HepG2 (cell line): Measurements from ENCODE around the gene MFAP1. TPM values are rescaled to one million over a fixed set of nuclear protein-coding genes. Genes with fewer than 3 reads are reported as not detected.

Experiments
- HMGXB3 ChIP-seq: sonication (generic); formaldehyde crosslinking; IDR thresholded peaks from 2 replicates; pipeline ENCODE4 v1.4.0; 2020; ENCODE audit warnings: missing genetic modification reagents, borderline replicate concordance
- JUND ChIP-seq: sonication (generic); formaldehyde crosslinking; IDR thresholded peaks from 2 replicates; pipeline ENCODE4 v1.8.0; 2022; ENCODE audit warnings: mild to moderate bottlenecking, missing genetic modification reagents
- MED8 ChIP-seq: sonication (generic); formaldehyde crosslinking; IDR thresholded peaks from 2 replicates; pipeline ENCODE4 v1.8.1; 2023; ENCODE audit warnings: mild to moderate bottlenecking, missing genetic modification reagents; ENCODE audit not compliant: insufficient replicate concordance
- MLLT10 ChIP-seq: sonication (generic); formaldehyde crosslinking; IDR thresholded peaks from 2 replicates; pipeline ENCODE4 v1.4.0; 2020; ENCODE audit warnings: missing genetic modification reagents
- PPARG ChIP-seq: conservative IDR thresholded peaks from 2 replicates; pipeline ENCODE4 v1.6.1; 2016; ENCODE audit warnings: missing biosample characterization, missing genetic modification reagents
- SNAPC4 ChIP-seq: sonication (generic); formaldehyde crosslinking; IDR thresholded peaks from 2 replicates; pipeline ENCODE4 v1.4.0; 2020; ENCODE audit warnings: mild to moderate bottlenecking, missing genetic modification reagents
- TEAD3 ChIP-seq: optimal IDR thresholded peaks from 2 replicates; pipeline ENCODE3; 2016; ENCODE audit warnings: borderline replicate concordance
- ZC3H13 ChIP-seq: sonication (generic); formaldehyde crosslinking; IDR thresholded peaks from 2 replicates; pipeline ENCODE4 v1.8.1; 2023; ENCODE audit warnings: mild to moderate bottlenecking, missing genetic modification reagents, moderate library complexity
- ZFAT ChIP-seq: sonication (generic); formaldehyde crosslinking; conservative IDR thresholded peaks from 2 replicates; pipeline ENCODE4 v1.8.1; 2023; ENCODE audit warnings: missing genetic modification reagents, inconsistent platforms
- ZGPAT ChIP-seq: IDR thresholded peaks from 2 replicates; pipeline ENCODE4 v1.6.1; 2016; ENCODE audit warnings: mild to moderate bottlenecking
- ZNF230 ChIP-seq: sonication (generic); formaldehyde crosslinking; IDR thresholded peaks from 2 replicates; pipeline ENCODE4 v1.4.0; 2020; ENCODE audit warnings: mild to moderate bottlenecking, missing genetic modification reagents
- ZNF576 ChIP-seq: sonication (generic); formaldehyde crosslinking; IDR thresholded peaks from 2 replicates; pipeline ENCODE4 v1.4.0; 2020; ENCODE audit warnings: mild to moderate bottlenecking, missing genetic modification reagents
- ZNF605 ChIP-seq: sonication (generic); formaldehyde crosslinking; IDR thresholded peaks from 2 replicates; pipeline ENCODE4 v1.8.0; 2022; ENCODE audit warnings: mild to moderate bottlenecking, missing genetic modification reagents
- ZNF678 ChIP-seq: sonication (generic); formaldehyde crosslinking; IDR thresholded peaks from 2 replicates; pipeline ENCODE4 v1.4.0; 2020; ENCODE audit warnings: mild to moderate bottlenecking, missing genetic modification reagents
- ZNF737 ChIP-seq: sonication (generic); formaldehyde crosslinking; IDR thresholded peaks from 2 replicates; pipeline ENCODE4 v1.5.0; 2020; ENCODE audit warnings: missing genetic modification reagents, mild to moderate bottlenecking, borderline replicate concordance
- polyA plus RNA-seq, 8 experiments: library from polyadenylated mRNA; depleted of rRNA in 3 of 8; stranded (reverse) in 7 of 8; unstranded in 1 of 8; fragments of >200 nt; fragmentation: Illumina TruSeq in 4 of 8; extraction: Trizol in 4 of 8; gene quantifications; 2 replicates each; pipeline versions ENCODE4 v1.2.1 to v1.2.3, GENCODE V29; 2011 to 2016; ENCODE audit warnings: low read depth in 4 of 8, missing spikeins in 1 of 8, mixed read lengths in 1 of 8; ENCODE audit not compliant: insufficient read depth in 1 of 8
- total RNA-seq, 5 experiments: library from RNA; depleted of rRNA; stranded (reverse); fragments of >200 nt; fragmentation: Illumina TruSeq; extraction: Trizol; gene quantifications; 2 replicates each; pipeline ENCODE4 v1.2.3, GENCODE V29; 2016; ENCODE audit warnings: low read depth in 1 of 5

MFAP1 gene
- total and polyA plus RNA-seq, 2 of the 13 experiments (the other 11 are each of a cell fraction or from before 2014, with no cell fraction given), result 11.8 to 39.5 TPM

- TF ChIP-seq SNAPC4 (peak; percentile 54; the same call in 1 of the 2 replicates), ZFAT (no peak), TEAD3 (CRISPR knock-in tag) (peak; percentile 23), ZGPAT (CRISPR knock-in tag) (peak; percentile 71; the same call in 1 of the 2 replicates), HMGXB3 (CRISPR knock-in tag) (0 out of 2 replicates have a peak, but pooled peaks have one; percentile 48), ZC3H13 (CRISPR knock-in tag) (peak; percentile 82; the same call in 1 of the 2 replicates), ZNF230 (CRISPR knock-in tag) (peak; percentile 41; the same call in 1 of the 2 replicates), MED8 (CRISPR knock-in tag) (peak; percentile 44), MLLT10 (no peak), ZNF678 (no peak), ZNF737 (CRISPR knock-in tag) (0 out of 2 replicates have a peak, but pooled peaks have one; percentile 24), ZNF576 (peak; percentile 77; the same call in 1 of the 2 replicates), JUND (CRISPR knock-in tag) (0 out of 2 replicates have a peak, but pooled peaks have one; percentile 22), PPARG (CRISPR knock-in tag) (no peak), ZNF605 (CRISPR knock-in tag) (0 out of 2 replicates have a peak, but pooled peaks have one; percentile 44)
Observed at GRCh38 chr15:43800286-43801141, 24.0 kb downstream of the MFAP1 start, which contains the start of gene HYPK (continued).
